ENCODE results near the gene COL27A1.

The COL27A1 gene

DNA sequence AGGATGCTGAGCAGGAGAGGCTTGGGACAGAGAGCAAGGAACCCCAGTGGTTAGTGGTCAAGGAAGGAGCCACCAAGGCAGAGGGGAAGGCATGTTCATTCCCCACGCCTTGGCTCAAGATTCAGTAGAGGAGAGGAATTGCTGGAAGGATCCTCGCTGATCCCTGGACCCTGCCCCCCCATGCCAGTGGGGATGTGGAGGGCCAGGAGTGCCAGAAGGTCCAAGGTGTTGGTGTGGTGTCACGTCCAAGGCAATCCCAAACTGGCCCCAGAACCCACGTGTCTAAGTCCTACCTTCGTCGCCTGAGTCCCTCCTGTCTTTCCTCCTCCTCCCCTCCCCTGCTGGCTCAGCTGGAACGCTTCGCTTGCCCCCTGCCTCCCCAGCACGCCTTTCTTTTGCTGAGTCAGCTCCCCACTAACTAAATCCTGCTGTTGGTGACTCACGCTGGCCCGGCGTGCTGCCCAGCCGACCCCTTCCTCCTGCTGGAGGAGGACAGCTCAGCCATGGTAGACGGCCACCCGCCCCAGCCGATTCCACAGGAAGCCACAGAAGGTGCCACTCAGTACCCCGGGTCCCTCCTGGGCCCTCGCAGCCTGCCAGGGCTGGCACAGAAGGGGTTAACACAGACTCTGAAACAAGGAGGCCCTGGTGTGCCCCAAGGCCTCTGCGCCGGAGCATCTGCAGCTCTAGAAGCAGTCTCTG lies 130.0 kb downstream of the COL27A1 start:
- Histone ChIP-seq H3K27me3 (ENCODE audit: insufficient read depth, poor library complexity, severe bottlenecking) (no peaks in the 10 kb centered on the region), H3K27ac (replicated peaks) (no peak overlapping the region), H3K4me3 (replicated peaks; ENCODE audit: insufficient read depth, low read length) (no peak overlapping the region)
- TF ChIP-seq CTCF (IDR thresholded peaks at IDR 0.05; ENCODE audit: insufficient read depth, low read length), result no peak
- TF ChIP-seq REST (IDR thresholded peaks at IDR 0.05; ENCODE audit: insufficient replicate concordance, low read depth), result no peak
- TF ChIP-seq SPI1 (IDR thresholded peaks at IDR 0.05; ENCODE audit: borderline replicate concordance, low read depth), result no peak
- no peak for TF ChIP-seq POLR2AphosphoS5 (IDR thresholded peaks at IDR 0.05; ENCODE audit: low read depth)
- TF ChIP-seq GABPA (IDR thresholded peaks at IDR 0.05; ENCODE audit: low read depth), result no peak
- no peak for DNase-seq (ENCODE audit: low read depth in 1 of 2, low spot score in 1 of 2)

DNA sequence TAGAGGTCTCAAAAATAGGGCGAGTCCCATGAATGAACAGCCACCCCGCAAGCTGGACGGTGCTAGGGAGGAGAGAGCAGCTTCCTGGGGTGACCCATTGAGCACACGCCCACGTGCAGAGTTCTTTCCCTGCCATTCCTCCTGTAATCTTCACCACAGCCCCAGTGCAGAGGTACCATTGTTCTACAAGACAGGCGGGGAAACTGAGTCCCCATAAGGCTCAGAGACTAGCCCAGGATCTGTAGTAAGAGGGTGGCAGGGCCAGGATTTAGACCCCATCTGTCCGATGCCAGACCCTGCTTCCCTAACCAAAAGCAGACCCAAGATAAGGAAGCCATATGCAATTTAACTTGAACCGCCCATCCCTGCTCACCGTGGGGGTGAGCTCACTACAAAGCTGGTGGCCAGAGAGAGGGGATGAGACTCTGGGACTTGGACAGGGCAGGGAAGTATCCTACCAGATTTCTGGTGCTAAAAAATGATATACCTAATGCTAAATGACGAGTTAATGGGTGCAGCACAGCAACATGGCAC lies 130.9 kb downstream of the COL27A1 start:
- TF ChIP-seq REST (IDR thresholded peaks at IDR 0.05; ENCODE audit: insufficient replicate concordance, low read depth), result no peak
- no peak for DNase-seq (ENCODE audit: low read depth in 1 of 2, low spot score in 1 of 2)
- no peaks in the 10 kb centered on the region for H3K27me3 ChIP-seq (ENCODE audit: insufficient read depth, poor library complexity, severe bottlenecking)
- H3K4me3 ChIP-seq (replicated peaks; ENCODE audit: insufficient read depth, low read length), result no peak overlapping the region
- no peak overlapping the region for H3K27ac ChIP-seq (replicated peaks)

DNA sequence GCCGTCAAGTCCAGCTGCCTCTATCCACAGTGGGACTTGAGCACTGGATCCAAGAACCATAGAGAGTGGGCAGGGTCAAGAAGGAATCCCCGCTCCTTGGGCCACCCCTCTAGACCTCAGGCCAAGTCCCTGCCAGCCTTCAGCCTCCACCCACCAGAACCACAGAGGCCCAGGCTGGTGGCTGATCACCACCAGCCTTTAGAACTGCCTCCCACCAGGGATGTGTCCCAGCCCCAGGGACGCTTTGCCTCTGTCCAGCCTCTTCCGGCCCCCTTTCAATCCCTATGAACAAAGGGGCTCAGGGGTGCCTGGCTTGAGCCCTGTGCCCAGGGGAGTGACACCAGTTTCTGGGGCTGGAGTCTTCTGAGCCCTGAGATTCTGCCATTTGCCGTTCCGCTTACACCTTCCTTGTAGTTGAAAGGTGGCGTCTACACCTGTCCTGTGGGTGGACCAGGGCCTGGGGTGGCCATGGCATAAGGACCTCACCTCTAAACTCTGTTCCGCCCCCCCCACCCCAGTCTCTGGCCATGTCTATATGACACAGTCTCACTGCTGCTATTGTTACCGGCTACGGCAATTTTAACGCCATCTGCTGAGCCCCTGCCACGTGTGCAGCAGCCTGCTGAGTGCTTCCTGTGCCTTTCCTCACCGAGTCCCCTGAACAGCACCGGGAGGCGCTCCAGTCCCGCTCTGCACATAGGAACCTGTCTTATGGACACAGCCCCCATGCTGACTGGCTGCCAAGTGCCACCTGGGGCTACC lies 131.8 kb downstream of the COL27A1 start:
- DNase-seq (ENCODE audit: low read depth in 1 of 2, low spot score in 1 of 2), result no peak

More for the DNA sequence above, 131.8 kb downstream of the COL27A1 start:
- Histone ChIP-seq H3K27me3 (ENCODE audit: insufficient read depth, poor library complexity, severe bottlenecking) (no peaks in the 10 kb centered on the region), H3K4me3 (replicated peaks; ENCODE audit: insufficient read depth, low read length) (no peak overlapping the region), H3K27ac (replicated peaks) (no peak overlapping the region)
- no peak for TF ChIP-seq CTCF (IDR thresholded peaks at IDR 0.05; ENCODE audit: insufficient read depth, low read length)
- no peak for TF ChIP-seq POLR2AphosphoS5 (IDR thresholded peaks at IDR 0.05; ENCODE audit: low read depth)
- no peak for TF ChIP-seq REST (IDR thresholded peaks at IDR 0.05; ENCODE audit: insufficient replicate concordance, low read depth)
- no peak for TF ChIP-seq SPI1 (IDR thresholded peaks at IDR 0.05; ENCODE audit: borderline replicate concordance, low read depth)
- TF ChIP-seq GABPA (IDR thresholded peaks at IDR 0.05; ENCODE audit: low read depth), result no peak
